DMS53 treated with DMSO at 0.1 percent for 48 hours (cell line): ENCODE measurements around the gene TAF12.
"Not testable (repeated sequence)": the region's sequence is repeated elsewhere in the genome, so short reads cannot be mapped to it uniquely, and the experiment has no call there.

Experiments
- DNase-seq: peaks from one replicate; lab custom pipeline; 2025; ENCODE audit not compliant: unreplicated experiment; lab: John Stamatoyannopoulos, UW

The TAF12 gene, protein sequence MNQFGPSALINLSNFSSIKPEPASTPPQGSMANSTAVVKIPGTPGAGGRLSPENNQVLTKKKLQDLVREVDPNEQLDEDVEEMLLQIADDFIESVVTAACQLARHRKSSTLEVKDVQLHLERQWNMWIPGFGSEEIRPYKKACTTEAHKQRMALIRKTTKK

DNA sequence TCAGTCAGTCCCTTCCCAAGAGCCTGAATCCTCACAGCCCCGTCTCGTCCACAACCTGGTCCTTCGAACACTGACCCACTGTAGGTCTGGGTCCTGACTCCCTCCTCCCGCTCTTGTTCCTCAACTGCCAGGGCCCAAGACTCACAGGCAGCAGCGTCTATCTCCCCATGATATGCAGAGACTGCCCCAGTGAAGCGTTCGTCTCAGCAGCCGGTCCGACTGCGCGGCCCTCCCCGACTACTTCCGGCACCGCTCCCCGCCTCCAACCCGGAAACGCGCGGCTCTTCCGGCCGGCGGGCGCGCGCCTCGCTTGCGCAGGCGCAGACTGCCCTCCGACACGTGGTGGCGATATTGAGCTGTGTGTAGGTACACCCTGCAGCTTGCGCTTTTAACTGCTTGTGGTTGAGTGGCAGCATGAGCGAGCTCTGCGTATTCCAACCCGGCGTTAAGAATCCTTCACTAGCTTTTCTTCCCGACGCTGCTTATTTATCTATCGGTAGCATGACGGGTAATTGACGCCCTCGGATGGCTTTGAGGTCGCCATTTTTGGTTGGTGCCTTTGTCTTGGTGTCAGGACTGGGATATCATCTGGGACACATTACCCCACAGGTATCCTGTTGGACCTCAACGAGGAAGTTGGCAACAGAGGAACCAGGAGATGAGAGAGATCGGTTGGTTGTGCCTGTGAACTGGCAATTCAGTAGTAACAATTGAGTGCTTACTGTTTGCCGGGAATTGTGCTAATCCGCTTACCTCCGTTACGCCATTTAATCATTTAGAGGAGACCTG lies at the start of gene TAF12:
Gene TAF12 (minus strand): TSS at position 221 of the 789 bp plus-strand sequence. CDS start 20,986 bp downstream, outside the sequence.
- peak; percentile 96 for DNase-seq

DNA sequence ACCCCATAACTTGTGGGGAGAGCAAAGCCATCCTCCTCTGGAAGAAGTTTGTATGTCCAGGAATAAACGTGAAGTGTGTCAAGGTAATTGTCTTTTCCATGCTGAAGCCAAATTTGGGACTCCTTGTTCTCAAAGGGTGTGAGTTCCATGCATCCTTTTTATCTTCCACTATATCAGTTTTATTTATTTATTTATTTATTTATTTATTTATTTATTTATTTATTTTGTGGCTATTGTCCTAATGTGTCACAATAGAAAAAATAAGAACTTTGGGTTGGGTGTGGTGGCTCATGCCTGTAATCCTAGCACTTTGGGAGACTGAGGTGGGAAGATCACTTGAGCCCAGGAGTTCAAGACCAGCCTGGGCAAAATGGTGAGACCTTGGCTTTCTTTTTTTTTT lies 48.8 kb upstream of the TAF12 start:
- not testable (repeated sequence) for DNase-seq

GRCh38 chr1:28684937-28685336 lies 42.1 kb upstream of the TAF12 start:
- DNase-seq, result no peak

DNA sequence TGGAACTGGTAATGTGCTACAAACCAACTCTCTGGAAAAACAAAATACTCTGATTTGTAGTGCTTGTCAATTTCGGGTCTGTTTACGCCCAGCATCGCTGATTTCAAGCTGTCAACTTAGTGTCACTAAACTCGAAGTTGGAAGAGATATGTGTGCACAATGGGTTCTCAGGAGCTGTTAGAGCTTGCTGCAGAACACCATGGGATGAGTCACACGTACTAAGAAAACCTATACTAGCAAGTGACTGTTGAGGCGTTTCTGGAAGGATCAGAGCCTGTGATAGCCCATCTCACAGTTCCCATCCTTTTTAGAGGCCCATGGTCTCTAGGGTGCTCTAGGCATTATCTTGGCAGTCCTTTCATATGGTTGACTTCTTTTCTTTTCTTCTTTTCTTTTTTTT lies 40.0 kb upstream of the TAF12 start:
- no peak for DNase-seq

DNA sequence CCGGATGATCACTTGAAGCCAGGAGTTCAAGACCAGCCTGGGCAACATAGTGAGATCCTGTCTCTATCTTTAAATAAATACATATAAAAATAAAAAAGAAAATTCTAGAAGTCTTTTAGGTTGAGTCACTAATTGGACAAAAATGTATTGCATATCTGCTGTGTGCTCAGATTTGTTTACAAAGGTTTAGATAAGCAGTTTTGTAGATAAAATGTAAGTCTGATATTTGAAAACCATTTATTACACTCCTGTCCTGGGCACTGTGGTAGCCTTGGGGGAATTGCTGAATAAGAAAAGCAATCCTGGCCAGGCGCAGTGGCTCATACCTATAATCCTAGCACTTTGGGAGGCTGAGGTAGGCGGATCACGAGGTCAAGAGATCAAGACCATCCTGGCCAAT lies 37.3 kb upstream of the TAF12 start:
- no peak for DNase-seq

GRCh38 chr1:28675924-28676257 lies 33.0 kb upstream of the TAF12 start:
- DNase-seq, result no peak

- not testable (repeated sequence) for DNase-seq
Measured at GRCh38 chr1:28672971-28673370, 30.1 kb upstream of the TAF12 start.

GRCh38 chr1:28671254-28671780 lies 28.4 kb upstream of the TAF12 start:
- no peak for DNase-seq

DNA sequence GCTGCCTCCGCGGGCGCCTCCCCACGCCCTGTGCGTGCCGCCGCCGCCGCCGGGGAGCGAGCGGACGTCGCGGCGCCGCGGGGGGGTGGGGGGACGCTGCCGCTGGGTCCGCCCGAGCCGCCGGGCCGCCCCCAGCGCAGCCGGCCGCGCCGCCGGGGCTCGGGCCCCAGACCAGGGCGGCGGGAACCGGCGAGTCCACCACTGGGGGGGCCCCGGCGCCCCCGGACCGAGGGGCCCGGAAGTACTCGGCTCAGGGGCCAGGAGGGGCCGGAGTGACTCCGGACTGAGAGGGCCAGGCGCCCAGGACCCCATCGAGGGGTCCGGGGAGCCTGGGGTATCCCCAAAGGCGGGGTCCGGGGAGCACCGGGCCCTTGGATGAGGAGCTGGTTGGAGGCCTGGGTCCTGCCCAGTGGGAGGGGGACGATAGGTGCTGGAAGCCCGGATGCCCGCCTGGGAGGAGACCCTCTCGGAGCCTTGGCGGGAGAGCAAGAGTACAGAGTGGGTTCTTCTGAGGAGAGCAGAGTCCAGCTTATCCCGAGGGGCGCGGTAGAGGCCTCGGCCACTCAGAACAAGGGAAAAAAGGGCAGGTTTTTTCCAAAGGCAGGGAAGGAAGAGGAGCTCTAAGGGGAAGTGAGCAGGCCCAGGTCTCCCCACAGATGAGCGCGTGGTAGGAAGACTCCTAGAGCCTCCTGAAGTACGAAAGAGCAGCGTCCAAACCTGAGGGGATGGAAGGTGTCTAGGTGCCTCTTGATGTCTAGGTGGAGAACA lies 26.3 kb upstream of the TAF12 start:
- peak; percentile 22 for DNase-seq

DNA sequence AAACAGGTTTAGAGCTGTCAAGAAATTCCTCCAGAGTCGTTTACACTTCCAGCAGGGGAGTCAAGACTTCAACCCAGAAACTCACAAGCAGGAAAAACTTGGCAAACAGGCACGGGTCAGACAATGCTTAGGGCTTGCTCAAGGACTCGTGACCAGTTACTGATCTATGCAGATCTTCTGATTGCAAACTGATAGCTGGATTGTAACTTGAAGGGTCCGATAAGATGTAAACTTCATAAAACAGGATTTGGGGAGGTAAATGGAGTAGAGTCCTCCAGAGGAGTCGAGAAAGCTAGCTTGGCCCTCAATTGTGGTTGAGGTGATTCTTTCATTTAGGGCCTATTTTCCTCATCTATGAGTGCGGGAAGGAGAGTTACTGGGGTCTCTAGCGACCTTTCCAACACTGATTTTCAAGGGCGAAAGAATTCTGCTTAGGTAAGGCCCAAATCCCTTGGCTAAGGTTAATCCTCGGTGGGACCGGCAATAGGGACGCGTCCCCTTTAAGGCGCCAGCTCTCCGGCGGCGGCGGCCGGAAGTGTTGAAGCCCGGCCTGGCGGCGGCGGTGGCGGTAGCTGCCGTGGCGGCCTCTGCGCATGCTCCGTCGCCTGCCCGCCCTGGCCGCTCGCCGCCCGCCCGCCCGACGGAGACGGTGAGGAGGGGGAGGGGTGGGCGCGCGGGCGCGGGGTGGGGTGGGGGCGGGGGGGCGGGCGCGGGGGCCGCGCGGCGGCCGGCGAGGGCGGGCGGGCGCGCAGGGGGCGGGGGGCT lies 25.5 kb upstream of the TAF12 start, which contains the start of gene GMEB1:
Gene GMEB1 (plus strand): TSS at position 594 of the 765 bp plus-strand sequence. CDS start 14,829 bp downstream, outside the sequence.
- peak; percentile 85 for DNase-seq

DNA sequence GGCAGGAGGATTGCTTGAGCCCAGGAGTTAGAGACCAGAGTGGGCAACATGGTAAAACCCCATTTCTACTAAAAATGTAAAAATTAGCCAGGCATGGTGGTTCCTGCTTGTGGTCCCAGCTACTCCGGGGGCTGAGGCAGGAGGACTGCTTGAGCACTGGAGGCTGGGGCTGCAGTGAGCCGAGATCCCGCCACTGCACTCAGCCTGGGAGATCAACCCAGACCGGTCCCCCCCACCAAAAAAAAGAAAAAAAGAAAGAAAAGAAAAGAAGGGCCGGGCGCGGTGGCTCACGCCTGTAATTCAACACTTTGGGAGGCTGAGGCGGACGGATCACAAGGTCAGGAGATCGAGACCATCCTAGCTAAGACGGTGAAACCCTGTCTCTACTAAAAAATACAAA lies 23.9 kb upstream of the TAF12 start:
- DNase-seq, result no peak

DNA sequence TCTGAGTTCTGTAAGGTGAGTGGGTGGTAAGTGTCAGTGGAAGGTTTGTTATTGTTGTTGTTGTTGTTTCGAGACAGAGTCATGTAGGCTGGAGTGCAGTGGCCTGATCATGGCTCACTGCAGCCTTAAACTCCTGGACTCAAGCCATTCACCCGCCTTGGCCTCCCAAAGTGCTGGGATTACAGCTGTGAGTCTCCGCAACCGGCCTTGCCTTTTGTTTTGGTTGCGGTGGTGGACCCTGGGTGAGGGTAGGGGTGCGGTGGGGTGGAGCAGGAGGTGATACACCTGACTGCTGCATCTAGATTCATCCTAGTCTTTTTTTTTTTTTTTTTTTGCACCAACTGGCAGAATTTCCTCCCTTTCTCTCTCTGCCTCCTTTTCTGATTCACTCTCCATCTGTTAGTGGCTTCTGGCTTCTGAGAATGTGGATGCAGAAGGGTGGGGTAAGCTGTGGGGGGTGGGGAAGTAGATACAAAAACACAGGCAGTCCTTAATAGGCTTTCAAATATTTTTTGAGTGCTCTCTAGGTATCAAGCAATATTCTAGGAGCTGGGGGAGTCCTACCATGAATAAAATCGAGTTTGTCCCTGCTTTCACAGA lies 21.1 kb upstream of the TAF12 start:
- no peak for DNase-seq

DNA sequence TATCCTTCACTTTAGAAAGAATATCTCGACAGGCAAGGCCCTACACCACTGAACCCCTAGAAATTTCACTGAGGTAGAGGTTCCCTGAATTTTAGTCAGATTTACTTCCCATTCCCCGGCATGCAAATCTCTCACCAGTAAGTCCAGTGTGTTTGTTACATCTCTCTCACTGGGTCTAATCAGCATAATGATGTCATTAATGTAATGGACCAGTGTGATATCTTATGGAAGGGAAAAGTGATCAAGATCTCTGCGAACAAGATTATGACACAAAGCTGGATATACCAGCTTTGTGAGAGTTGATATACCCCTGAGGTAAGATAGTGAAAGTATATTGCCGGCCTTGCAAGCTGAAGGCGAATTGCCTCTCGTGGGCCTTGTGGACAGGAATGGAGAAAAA lies 13.5 kb upstream of the TAF12 start:
- no peak for DNase-seq

- not testable (repeated sequence) for DNase-seq
Measured at GRCh38 chr1:28655448-28656311, 12.8 kb upstream of the TAF12 start.

GRCh38 chr1:28653870-28654269 lies 11.0 kb upstream of the TAF12 start:
- DNase-seq, result peak; percentile 20

DNA sequence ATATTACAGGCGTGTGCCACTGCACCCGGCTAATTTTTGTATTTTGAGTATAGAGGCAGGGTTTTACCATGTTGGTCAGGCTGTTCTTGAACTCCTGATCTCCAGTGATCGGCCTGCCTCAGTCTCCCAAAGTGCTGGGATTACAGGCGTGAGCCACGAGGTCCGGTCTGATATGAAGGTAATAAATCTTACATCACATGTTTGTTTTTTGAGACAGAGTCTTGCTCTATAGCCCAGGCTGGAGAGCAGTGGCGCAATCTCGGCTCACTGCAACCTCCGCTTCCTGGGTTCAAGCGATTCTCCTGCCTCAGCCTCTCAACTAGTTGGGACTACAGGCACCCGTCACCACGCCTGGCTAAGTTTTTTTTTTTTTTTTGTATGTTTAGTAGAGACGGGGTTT lies 10.2 kb upstream of the TAF12 start:
- DNase-seq, result not testable (repeated sequence)

GRCh38 chr1:28648474-28649198 lies 5.8 kb upstream of the TAF12 start, which contains the start of gene RNU11:
Gene RNU11, plus strand, starts transcription at chr1:28648600.
- DNase-seq, result peak; percentile 94

DNA sequence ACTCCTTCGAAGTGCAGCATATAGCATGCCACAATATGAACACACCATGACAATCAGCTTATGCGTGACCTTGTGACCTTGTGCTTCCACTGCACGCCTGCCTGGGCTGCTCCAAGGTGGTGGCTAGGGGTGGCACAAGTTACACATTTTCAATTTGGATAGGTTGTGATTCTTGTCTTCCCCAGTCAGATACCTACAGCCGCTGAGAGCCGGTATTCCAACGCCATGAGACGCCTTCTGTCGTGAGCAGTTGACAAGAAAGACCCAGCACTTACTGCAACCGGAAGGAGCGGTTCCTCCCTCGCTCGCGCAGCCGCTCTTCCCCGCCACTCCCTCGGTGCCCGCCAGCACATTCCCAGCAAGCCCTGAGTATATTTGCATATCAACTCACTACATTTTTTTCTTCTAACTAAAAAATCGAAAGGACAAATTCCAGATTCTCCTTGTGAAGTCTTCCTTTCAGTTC lies 5.2 kb upstream of the TAF12 start:
- peak; percentile 94 for DNase-seq

DNA sequence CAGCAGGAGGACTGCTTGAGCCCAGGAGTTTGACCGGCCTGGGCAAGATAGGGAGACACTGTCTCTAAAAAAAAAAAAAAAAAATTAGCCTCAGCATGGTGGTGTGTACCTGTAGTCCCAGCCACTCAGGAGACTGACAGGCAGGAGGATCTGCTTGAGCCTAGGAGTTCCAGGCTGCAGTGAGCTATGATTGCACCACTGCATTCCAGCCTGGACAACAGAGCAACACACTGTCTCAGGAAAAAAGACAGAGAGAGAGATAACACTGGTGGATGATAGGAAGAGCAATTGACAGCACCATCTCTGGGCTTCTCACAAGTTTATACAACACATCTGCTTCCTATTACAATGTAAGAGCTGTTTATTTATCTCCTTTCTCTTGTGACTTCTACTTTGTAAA lies 3.2 kb upstream of the TAF12 start:
- DNase-seq, result no peak
